KMS-11 (cell line): Measurements from ENCODE around the gene SCN5A.

Experiments used
- H2AFZ ChIP-seq: fragments of 200-600 bp; sonication (generic); 2 replicates; pipeline ENCODE4 v1.6.1; 2016; ENCODE audit warnings: antibody characterized with exemption, mixed run types, low read depth
- H3K27ac ChIP-seq: fragments of 200-600 bp; sonication (generic); 2 replicates; pipeline ENCODE4 v1.6.1; 2016; ENCODE audit warnings: mild to moderate bottlenecking, mixed run types
- H3K27me3 ChIP-seq: fragments of 200-600 bp; sonication (generic); 2 replicates; pipeline ENCODE4 v1.6.1; 2017; ENCODE audit warnings: mild to moderate bottlenecking, low read depth, mixed run types, moderate library complexity; ENCODE audit not compliant: insufficient read depth
- H3K36me3 ChIP-seq: fragments of 200-600 bp; sonication (generic); 2 replicates; pipeline ENCODE4 v1.6.1; 2017; ENCODE audit warnings: mild to moderate bottlenecking, mixed run types; ENCODE audit not compliant: insufficient read depth
- H3K4me1 ChIP-seq: fragments of 200-600 bp; sonication (generic); 2 replicates; pipeline ENCODE4 v1.6.1; 2016; ENCODE audit warnings: mild to moderate bottlenecking, low read depth, mixed run types; ENCODE audit not compliant: poor library complexity, severe bottlenecking
- H3K4me2 ChIP-seq: fragments of 200-600 bp; sonication (generic); 2 replicates; pipeline ENCODE4 v1.7.0; 2016; ENCODE audit warnings: mild to moderate bottlenecking, mixed run types
- H3K4me3 ChIP-seq: fragments of 200-600 bp; sonication (generic); IDR thresholded peaks from 2 replicates; pipeline ENCODE4 v1.6.1; 2017; ENCODE audit warnings: low read depth, low read length, mixed read lengths; ENCODE audit not compliant: insufficient read depth
- H3K79me2 ChIP-seq: fragments of 200-600 bp; sonication (generic); 2 replicates; pipeline ENCODE4 v1.6.1; 2016; ENCODE audit warnings: low read depth, mixed run types; ENCODE audit not compliant: insufficient read depth
- H3K9ac ChIP-seq: fragments of 200-600 bp; sonication (generic); 2 replicates; pipeline ENCODE4 v1.6.1; 2016; ENCODE audit warnings: mild to moderate bottlenecking, mixed run types
- H4K20me1 ChIP-seq: fragments of 200-600 bp; sonication (generic); 2 replicates; pipeline ENCODE4 v1.6.1; 2016; ENCODE audit warnings: mild to moderate bottlenecking, mixed run types; ENCODE audit not compliant: insufficient read depth
- TF ChIP-seq, protein P1 (sequence below): fragments of 200-600 bp; sonication (generic); conservative IDR thresholded peaks from 2 replicates; pipeline ENCODE4 v1.6.1; 2017; ENCODE audit warnings: low read depth, mild to moderate bottlenecking, antibody characterized with exemption, low read length, moderate library complexity, mixed read lengths

SCN5A gene

DNA sequence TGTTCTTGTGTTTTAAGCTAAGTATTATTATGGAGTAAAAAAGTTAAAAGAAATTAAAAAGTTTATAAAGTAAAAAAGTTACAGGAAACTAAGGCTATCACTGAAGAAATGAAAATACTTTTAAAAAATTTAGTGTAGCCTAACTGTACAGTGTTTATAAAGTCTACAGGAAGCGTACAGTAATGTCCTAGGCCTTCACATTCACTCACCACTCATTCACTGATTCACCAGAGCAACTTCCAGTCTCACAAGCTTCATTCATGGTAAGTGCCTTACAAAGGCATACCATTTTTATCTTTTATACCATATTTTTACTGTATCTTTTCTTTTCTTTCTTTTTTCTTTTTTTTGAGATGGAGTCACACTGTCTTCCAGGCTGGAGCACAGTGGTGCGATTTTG lies 40.7 kb upstream of the SCN5A start:
- Histone ChIP-seq H3K4me3 (no peak overlapping the region), H3K4me2 (no peak overlapping the region), H3K27me3 (no peaks in the 10 kb centered on the region), H2AFZ (no peak overlapping the region), H3K4me1 (no peaks in the 10 kb centered on the region), H3K79me2 (no peaks in the 10 kb centered on the region), H4K20me1 (no peaks in the 10 kb centered on the region), H3K27ac (no peak overlapping the region), H3K36me3 (no peaks in the 10 kb centered on the region), H3K9ac (no peak overlapping the region)
- TF ChIP-seq, protein P1, sequence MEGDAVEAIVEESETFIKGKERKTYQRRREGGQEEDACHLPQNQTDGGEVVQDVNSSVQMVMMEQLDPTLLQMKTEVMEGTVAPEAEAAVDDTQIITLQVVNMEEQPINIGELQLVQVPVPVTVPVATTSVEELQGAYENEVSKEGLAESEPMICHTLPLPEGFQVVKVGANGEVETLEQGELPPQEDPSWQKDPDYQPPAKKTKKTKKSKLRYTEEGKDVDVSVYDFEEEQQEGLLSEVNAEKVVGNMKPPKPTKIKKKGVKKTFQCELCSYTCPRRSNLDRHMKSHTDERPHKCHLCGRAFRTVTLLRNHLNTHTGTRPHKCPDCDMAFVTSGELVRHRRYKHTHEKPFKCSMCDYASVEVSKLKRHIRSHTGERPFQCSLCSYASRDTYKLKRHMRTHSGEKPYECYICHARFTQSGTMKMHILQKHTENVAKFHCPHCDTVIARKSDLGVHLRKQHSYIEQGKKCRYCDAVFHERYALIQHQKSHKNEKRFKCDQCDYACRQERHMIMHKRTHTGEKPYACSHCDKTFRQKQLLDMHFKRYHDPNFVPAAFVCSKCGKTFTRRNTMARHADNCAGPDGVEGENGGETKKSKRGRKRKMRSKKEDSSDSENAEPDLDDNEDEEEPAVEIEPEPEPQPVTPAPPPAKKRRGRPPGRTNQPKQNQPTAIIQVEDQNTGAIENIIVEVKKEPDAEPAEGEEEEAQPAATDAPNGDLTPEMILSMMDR, result no peak

DNA sequence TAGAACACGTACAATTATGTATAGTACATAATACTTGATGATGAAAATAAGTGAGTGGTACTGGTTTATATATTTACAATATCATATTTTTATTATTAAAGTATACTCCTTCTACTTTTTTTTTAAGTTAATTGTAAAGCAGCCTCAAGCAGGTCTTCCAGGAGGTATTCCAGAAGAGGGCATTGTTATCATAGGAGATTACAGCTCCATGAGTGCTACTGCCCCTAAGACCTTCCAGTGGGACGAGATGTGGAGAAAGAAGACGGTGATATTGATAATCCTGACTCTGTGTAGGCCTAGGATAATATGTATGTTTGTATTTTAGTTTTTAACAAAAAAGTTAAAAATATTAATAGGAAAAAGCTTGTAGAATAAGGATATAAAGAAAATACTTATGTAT lies 40.3 kb upstream of the SCN5A start:
- Histone ChIP-seq H3K36me3 (no peaks in the 10 kb centered on the region), H2AFZ (no peak overlapping the region), H3K4me1 (no peaks in the 10 kb centered on the region), H3K27ac (no peak overlapping the region), H4K20me1 (no peaks in the 10 kb centered on the region), H3K27me3 (no peaks in the 10 kb centered on the region), H3K9ac (no peak overlapping the region), H3K4me2 (no peak overlapping the region), H3K4me3 (no peak overlapping the region), H3K79me2 (no peaks in the 10 kb centered on the region)
- TF ChIP-seq, protein P1, result no peak

GRCh38 chr3:38689346-38689745 lies 39.9 kb upstream of the SCN5A start:
- H3K79me2 ChIP-seq, result no peaks in the 10 kb centered on the region
- no peaks in the 10 kb centered on the region for H3K27me3 ChIP-seq
- H3K36me3 ChIP-seq, result no peaks in the 10 kb centered on the region
- no peak overlapping the region for H3K4me2 ChIP-seq
- H3K4me1 ChIP-seq, result no peaks in the 10 kb centered on the region
- TF ChIP-seq, protein P1, result no peak
- H3K9ac ChIP-seq, result no peak overlapping the region
- H3K27ac ChIP-seq, result no peak overlapping the region
- no peak overlapping the region for H3K4me3 ChIP-seq
- no peaks in the 10 kb centered on the region for H4K20me1 ChIP-seq
- no peak overlapping the region for H2AFZ ChIP-seq

- no peaks in the 10 kb centered on the region for H3K36me3 ChIP-seq
- TF ChIP-seq, protein P1, result no peak
- no peak overlapping the region for H2AFZ ChIP-seq
- H3K4me3 ChIP-seq, result no peak overlapping the region
- H4K20me1 ChIP-seq, result no peaks in the 10 kb centered on the region
- no peaks in the 10 kb centered on the region for H3K79me2 ChIP-seq
- H3K9ac ChIP-seq, result no peak overlapping the region
- no peaks in the 10 kb centered on the region for H3K4me1 ChIP-seq
- H3K27me3 ChIP-seq, result no peaks in the 10 kb centered on the region
- no peak overlapping the region for H3K4me2 ChIP-seq
- H3K27ac ChIP-seq, result no peak overlapping the region
Observed at GRCh38 chr3:38687321-38687720, 37.8 kb upstream of the SCN5A start.
